Measurements from ENCODE around the gene TUBB1.
"Not testable (repeated sequence)": the region's sequence is repeated elsewhere in the genome, so short reads cannot be mapped to it uniquely, and the experiment has no call there.

Gene TUBB1

GRCh38 chr20:59024111-59024530 lies 4.9 kb downstream of the TUBB1 start:
- DNase-seq: no peak

- DNase-seq: no peak
These were observed 5.9 kb downstream of the TUBB1 start for GRCh38 chr20:59025086-59025485.

- DNase-seq: no peak
These were observed 6.3 kb downstream of the TUBB1 start for GRCh38 chr20:59025511-59025910.

- no peak for DNase-seq
These were observed 7.9 kb downstream of the TUBB1 start for GRCh38 chr20:59026904-59027740.

- no peak for DNase-seq
These were observed 8.6 kb downstream of the TUBB1 start for GRCh38 chr20:59027741-59028320.

- DNase-seq: no peak
These were observed 9.6 kb downstream of the TUBB1 start for GRCh38 chr20:59028812-59029211.

GRCh38 chr20:59030911-59031563 lies 11.8 kb downstream of the TUBB1 start:
- no peak for DNase-seq

- DNase-seq: peak; percentile 54
These were observed 12.4 kb downstream of the TUBB1 start for GRCh38 chr20:59031564-59032022.

- DNase-seq: peak; percentile 97
These were observed 12.9 kb downstream of the TUBB1 start, which contains the start of gene ATP5F1E for GRCh38 chr20:59032023-59032712. ATP5F1E (minus strand) TSS chr20:59032335; CDS start chr20:59032251, 84 bp downstream.

GRCh38 chr20:59032713-59033059 lies 13.5 kb downstream of the TUBB1 start:
- DNase-seq: no peak

GRCh38 chr20:59033093-59033492 lies 13.9 kb downstream of the TUBB1 start:
- DNase-seq: no peak

- DNase-seq: no peak
These were observed 14.5 kb downstream of the TUBB1 start for GRCh38 chr20:59033616-59034165.

- no peak for DNase-seq
These were observed 16.2 kb downstream of the TUBB1 start for GRCh38 chr20:59035381-59035780.

- DNase-seq: no peak
These were observed 18.2 kb downstream of the TUBB1 start for GRCh38 chr20:59037386-59037785.

GRCh38 chr20:59039233-59039632 lies 20.0 kb downstream of the TUBB1 start:
- DNase-seq: no peak

GRCh38 chr20:59040667-59041066 lies 21.4 kb downstream of the TUBB1 start:
- no peak for DNase-seq

- not testable (repeated sequence) for DNase-seq
These were observed 22.3 kb downstream of the TUBB1 start for GRCh38 chr20:59041487-59041886.

- peak; percentile 49 for DNase-seq
These were observed 23.0 kb downstream of the TUBB1 start, which contains the start of gene PRELID3B for GRCh38 chr20:59042151-59042795. PRELID3B (minus strand) TSS chr20:59042786; CDS start chr20:59042730, 56 bp downstream.

GRCh38 chr20:59042796-59043631 lies 23.8 kb downstream of the TUBB1 start:
- peak; percentile 95 for DNase-seq

- DNase-seq: no peak
These were observed 24.5 kb downstream of the TUBB1 start for GRCh38 chr20:59043698-59044097.

- DNase-seq: no peak
These were observed 25.1 kb downstream of the TUBB1 start for GRCh38 chr20:59044295-59044694.
